SK-N-SH treated with all-trans-retinoic acid at 6 μM for 48 hours (cell line): Measurements from ENCODE around the gene CASP7.

Experiments
- CSDC2 ChIP-seq: fragments of 250-450 bp; sonication (Bioruptor Pico); IDR thresholded peaks from 2 replicates; pipeline ENCODE4 v1.5.0; 2020; ENCODE audit warnings: mild to moderate bottlenecking, moderate library complexity
- TF ChIP-seq, protein P1 (sequence below): fragments of 250-450 bp; sonication (Bioruptor Pico); IDR thresholded peaks from 2 replicates; pipeline ENCODE4 v1.8.0; 2020; ENCODE audit warnings: mild to moderate bottlenecking, moderate library complexity, borderline replicate concordance
- TF ChIP-seq, protein P2 (sequence below): fragments of 250-450 bp; sonication (Bioruptor Pico); IDR thresholded peaks from 2 replicates; pipeline ENCODE4 v1.5.1; 2021; ENCODE audit warnings: mild to moderate bottlenecking, moderate library complexity

DNA sequence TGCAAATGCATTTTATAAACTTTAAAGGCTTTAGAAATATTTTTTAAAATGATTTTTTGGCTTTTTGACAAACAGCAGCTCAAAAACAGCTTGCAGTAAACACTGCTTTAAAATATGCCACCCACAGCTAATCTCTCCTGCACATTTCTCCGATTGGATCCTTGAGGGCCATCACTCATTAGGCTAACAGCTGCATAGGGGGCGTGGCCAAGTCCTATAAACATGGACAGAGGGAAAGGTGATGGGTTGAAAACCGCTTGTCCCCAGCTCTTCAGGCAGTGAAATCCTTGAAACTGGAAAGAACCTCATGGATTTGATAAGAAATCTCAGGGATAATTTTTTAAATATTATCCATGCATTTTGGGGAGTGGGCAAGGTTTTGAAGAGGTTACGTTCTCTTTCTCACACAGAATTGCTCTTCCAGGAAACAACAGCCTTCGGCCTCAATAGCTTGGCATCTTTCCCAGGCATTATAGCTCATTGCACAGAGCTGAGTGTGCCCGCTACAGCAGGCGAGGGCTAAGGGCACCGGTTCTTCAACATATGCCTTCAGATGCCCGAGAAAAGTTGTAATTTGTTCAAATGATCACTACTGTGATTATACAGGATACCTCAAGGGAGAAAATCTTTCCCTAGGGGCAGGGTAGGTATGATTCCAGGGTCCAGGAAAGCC, 73.4 kb downstream of the CASP7 start:
- TF ChIP-seq, protein P1, sequence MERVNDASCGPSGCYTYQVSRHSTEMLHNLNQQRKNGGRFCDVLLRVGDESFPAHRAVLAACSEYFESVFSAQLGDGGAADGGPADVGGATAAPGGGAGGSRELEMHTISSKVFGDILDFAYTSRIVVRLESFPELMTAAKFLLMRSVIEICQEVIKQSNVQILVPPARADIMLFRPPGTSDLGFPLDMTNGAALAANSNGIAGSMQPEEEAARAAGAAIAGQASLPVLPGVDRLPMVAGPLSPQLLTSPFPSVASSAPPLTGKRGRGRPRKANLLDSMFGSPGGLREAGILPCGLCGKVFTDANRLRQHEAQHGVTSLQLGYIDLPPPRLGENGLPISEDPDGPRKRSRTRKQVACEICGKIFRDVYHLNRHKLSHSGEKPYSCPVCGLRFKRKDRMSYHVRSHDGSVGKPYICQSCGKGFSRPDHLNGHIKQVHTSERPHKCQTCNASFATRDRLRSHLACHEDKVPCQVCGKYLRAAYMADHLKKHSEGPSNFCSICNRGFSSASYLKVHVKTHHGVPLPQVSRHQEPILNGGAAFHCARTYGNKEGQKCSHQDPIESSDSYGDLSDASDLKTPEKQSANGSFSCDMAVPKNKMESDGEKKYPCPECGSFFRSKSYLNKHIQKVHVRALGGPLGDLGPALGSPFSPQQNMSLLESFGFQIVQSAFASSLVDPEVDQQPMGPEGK (CRISPR knock-in tag), result no peak
- TF ChIP-seq, protein P2, sequence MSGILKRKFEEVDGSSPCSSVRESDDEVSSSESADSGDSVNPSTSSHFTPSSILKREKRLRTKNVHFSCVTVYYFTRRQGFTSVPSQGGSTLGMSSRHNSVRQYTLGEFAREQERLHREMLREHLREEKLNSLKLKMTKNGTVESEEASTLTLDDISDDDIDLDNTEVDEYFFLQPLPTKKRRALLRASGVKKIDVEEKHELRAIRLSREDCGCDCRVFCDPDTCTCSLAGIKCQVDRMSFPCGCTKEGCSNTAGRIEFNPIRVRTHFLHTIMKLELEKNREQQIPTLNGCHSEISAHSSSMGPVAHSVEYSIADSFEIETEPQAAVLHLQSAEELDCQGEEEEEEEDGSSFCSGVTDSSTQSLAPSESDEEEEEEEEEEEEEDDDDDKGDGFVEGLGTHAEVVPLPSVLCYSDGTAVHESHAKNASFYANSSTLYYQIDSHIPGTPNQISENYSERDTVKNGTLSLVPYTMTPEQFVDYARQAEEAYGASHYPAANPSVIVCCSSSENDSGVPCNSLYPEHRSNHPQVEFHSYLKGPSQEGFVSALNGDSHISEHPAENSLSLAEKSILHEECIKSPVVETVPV, result no peak
- no peak for TF ChIP-seq CSDC2
